Pancreas (tissue), 10 donors: ENCODE data around the gene SUN1. TPM values are rescaled to one million over a fixed set of nuclear protein-coding genes. Genes with fewer than 3 reads are reported as not detected.
"Not testable (repeated sequence)": the region's sequence is repeated elsewhere in the genome, so short reads cannot be mapped to it uniquely, and the experiment has no call there.

Experiments
- ATAC-seq, 4 donors: fragments of 200-7000 bp; cut with Tn5 transposase; one replicate each; pipeline versions ENCODE4 v1.8.0 to v1.9.1; 2020; ENCODE audit warnings: mild to moderate bottlenecking in 4 of 4, moderate library complexity in 4 of 4
- DNase-seq, 6 donors: peaks; one replicate each; pipeline ENCODE4 v3.0.0-alpha.2; 2020
- FAIRE-seq: peaks from 2 replicates; lab custom pipeline; 2012; peaks lifted over from hg19 to GRCh38; lab: Jason Lieb, UNC
- H3K27ac ChIP-seq, 4 donors: fragments of 200-600 bp; sonication (generic); 1 replicate in 3 of 4; 2 replicates in 1 of 4; pipeline versions ENCODE4 v1.5.0 to v1.8.0; 2020
- H3K27me3 ChIP-seq, 4 donors: fragments of 200-600 bp; one replicate each; pipeline ENCODE4 v1.8.0; 2021
- H3K36me3 ChIP-seq, 3 donors: fragments of 200-600 bp; sonication (generic) in 1 of 3; one replicate each; pipeline versions ENCODE4 v1.5.0 to v1.8.0; 2020 to 2021
- H3K4me1 ChIP-seq, 3 donors: fragments of 200-600 bp; one replicate each; pipeline ENCODE4 v1.8.0; 2021
- H3K4me3 ChIP-seq, 4 donors: fragments of 200-600 bp; sonication (generic) in 2 of 4; one replicate each; pipeline versions ENCODE4 v1.5.0 to v1.8.0; 2020 to 2021
- H3K9me3 ChIP-seq, 4 donors: fragments of 200-600 bp; one replicate each; pipeline ENCODE4 v1.8.0; 2021
- WGBS, 2 donors: extraction: QIAGEN DNeasy Blood & Tissue Kit; methylation state at CpG; one replicate each; pipeline ENCODE4 v1.1.7; 2013; 5-methylcytosine and 5-hydroxymethylcytosine counted together
- intact Hi-C, 3 donors: fragments of 100-400 bp; cut with DNase I; formaldehyde crosslinking; loops; one replicate each; pipeline versions ENCODE4 v1.11.1 to v1.14.2; 2022
- polyA plus RNA-seq, 2 donors: library from polyadenylated mRNA; stranded (reverse); fragments of 200-250 nt; gene quantifications; one replicate each; pipeline ENCODE4 v1.2.3, GENCODE V29; 2013
- total RNA-seq, 6 donors: library from RNA; stranded (reverse); fragmentation: NEBNext Ultra II Directional in 4 of 6; extraction: Animal tissue kit (Norgen Biotek cat#: 25700) in 4 of 6; gene quantifications; one replicate each; pipeline versions ENCODE4 v1.2.1 to v1.2.4, GENCODE V29; 2021 to 2023
- TF ChIP-seq, protein P1 (sequence below), 4 donors: fragments of 200-600 bp; sonication (generic) in 3 of 4; IDR thresholded peaks; one replicate each; pipeline versions ENCODE4 v1.5.0 to v1.8.0; 2021; ENCODE audit warnings: antibody characterized with exemption in 4 of 4
- donor health status: healthy with polysubstance abuse.
- donor health status: DM: no; HTN: no; CAD: no; lungs with moderate emphysema.
- donor health status: DM: no; HTN: no; CAD: no.
- donor health status: control.
- donor health status: control.
- donor health status: Bipolar disorder and iron deficiency.
- donor health status: DM: yes; HTN: yes; CAD: no.
- donor health status: DM: no; HTN: no; CAD: no.
- donor health status: DM: no; HTN: no; CAD: no.
- donor health status: DM: yes; HTN: yes; CAD: no.

The SUN1 gene
- total and polyA plus RNA-seq, 8 donors = 42.6 to 93.2 (median 55.9) TPM

DNA sequence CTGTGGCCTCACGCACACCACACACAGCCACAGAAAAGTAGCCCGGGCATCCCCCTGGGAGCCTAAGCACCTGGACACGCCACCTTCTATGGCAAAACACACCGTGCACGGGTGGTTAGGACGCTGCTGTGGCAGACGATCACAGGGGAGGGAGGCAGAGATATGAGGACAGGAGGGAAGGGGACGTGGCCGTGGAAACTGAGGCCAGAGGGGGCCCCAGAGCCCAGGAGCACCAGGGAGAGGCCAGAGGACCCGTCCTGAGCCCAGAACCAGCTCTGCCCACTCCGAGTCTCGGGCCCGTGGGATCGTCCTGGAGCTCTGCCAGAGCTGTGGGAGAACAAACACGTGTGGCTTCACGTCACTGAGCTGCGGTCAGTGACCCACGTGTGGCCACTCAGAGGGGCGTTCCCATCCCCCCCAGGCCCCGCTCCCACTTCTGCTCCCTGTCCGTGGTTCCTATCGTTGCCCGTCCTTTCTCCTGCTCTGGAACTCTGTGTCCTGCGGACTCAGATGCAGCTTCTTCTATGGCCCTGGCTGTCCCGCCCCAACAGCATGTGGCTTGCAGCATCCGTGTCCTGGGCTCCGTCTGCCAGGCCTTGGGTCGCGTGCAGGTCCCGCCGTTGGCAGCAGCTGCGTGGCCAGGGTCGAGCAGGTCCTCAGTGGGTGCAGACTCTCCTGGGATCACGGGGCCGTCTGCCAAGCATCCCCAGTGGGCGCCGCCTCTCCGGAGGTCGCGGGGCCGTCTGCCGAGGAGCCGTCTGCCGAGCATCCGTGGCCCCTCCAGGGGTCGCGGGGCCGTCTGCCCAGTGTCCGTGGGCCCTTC, 75.1 kb downstream of the SUN1 start:
- Histone ChIP-seq H3K27ac (no peak overlapping the region), H3K9me3 (no peaks in the 10 kb centered on the region), H3K4me1 (no peaks in the 10 kb centered on the region), H3K36me3 (no peaks in the 10 kb centered on the region), H3K27me3 (no peaks in the 10 kb centered on the region), H3K4me3 (no peak overlapping the region)
- 75 to 78% methylated on average over 41 to 49 of the region's 49 CpGs for WGBS, 2 donors
- DNase-seq (peak in 2 of 6 donors; percentile 51 to 79), FAIRE-seq (no peak), ATAC-seq (no peak)
- TF ChIP-seq, protein P1, sequence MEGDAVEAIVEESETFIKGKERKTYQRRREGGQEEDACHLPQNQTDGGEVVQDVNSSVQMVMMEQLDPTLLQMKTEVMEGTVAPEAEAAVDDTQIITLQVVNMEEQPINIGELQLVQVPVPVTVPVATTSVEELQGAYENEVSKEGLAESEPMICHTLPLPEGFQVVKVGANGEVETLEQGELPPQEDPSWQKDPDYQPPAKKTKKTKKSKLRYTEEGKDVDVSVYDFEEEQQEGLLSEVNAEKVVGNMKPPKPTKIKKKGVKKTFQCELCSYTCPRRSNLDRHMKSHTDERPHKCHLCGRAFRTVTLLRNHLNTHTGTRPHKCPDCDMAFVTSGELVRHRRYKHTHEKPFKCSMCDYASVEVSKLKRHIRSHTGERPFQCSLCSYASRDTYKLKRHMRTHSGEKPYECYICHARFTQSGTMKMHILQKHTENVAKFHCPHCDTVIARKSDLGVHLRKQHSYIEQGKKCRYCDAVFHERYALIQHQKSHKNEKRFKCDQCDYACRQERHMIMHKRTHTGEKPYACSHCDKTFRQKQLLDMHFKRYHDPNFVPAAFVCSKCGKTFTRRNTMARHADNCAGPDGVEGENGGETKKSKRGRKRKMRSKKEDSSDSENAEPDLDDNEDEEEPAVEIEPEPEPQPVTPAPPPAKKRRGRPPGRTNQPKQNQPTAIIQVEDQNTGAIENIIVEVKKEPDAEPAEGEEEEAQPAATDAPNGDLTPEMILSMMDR (IDR thresholded peaks at IDR 0.05) = no peak
- intact Hi-C loops = loop anchor here in 1 of 3 donors (10.0 kb wide), 2 partner anchors 47 to 147 kb away; partner anchors contain the start of gene ADAP1

DNA sequence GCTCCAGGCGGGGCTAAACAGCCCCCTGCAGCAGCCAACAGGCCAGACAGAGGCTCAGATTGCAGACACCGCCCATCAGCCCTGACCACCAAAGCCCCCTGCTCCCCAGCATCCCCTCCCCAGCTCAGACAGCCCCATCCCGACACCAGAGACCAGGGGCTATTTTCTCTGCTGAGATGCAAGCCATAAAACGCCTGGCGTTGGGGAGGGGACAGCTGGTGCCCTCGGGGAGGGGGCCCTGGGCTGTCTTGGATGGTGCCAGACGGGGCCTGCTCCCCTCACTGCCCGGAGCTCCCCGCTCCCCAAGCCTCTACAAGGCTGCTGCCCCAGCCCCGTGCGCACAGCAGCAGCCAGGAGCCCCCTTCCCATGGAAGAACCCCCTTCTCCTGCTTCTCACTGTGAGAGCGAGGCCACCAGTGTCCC, 75.9 kb downstream of the SUN1 start:
- no peak for FAIRE-seq
- Histone ChIP-seq H3K27ac (no peak overlapping the region), H3K9me3 (no peaks in the 10 kb centered on the region), H3K4me3 (no peak overlapping the region), H3K36me3 (no peaks in the 10 kb centered on the region), H3K27me3 (no peaks in the 10 kb centered on the region), H3K4me1 (no peaks in the 10 kb centered on the region)
- DNase-seq = peak in 1 of 6 donors; percentile 65
- no peak for ATAC-seq
- intact Hi-C loops = loop anchor here in 1 of 3 donors (10.0 kb wide), 2 partner anchors 47 to 147 kb away; partner anchors contain the start of gene ADAP1
- TF ChIP-seq, protein P1 (IDR thresholded peaks at IDR 0.05) = no peak
- 84 to 85% methylated on average over 12 of the region's 12 CpGs for WGBS, 2 donors

DNA sequence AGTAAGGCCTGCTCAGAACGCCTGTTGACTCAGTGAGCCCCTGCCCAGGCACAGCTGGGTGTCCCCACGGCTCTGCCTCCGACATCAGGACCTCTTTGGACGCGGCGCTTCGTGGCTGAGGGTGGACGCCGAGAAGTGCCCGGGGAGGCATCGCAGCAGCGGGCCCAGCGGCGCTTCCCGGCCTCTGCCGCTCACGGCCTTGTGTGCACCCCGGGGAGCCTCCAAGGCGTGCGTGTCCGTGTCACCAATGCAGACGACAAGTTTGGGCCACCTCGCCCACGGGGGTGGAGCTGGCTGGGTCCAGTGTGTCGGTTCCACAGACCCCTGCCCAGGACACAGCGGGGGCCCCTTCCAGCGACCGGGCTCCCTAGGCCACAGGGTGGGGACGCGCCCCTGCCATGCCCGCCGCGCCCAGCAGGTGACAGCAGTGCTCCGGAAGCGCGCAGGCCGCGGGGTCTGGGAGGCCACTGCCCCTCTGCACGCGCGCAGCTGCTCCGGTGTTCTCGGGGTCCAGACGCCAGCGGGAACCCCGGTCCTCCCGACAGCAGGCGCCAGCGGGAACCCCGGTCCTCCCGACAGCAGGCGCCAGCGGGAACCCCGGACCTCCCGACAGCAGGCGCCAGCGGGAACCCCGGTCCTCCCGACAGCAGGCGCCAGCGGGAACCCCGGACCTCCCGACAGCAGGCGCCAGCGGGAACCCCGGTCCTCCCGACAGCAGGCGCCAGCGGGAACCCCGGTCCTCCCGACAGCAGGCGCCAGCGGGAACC, 76.5 kb downstream of the SUN1 start:
- WGBS, 2 donors = 23 to 50% methylated on average over 29 to 64 of the region's 73 CpGs
- FAIRE-seq, H3K9me3 ChIP-seq, H3K27me3 ChIP-seq, H3K36me3 ChIP-seq, H3K4me1 ChIP-seq, H3K27ac ChIP-seq: not testable (repeated sequence)
- TF ChIP-seq, protein P1 (IDR thresholded peaks at IDR 0.05) = peak; percentile 60 to 96 (median 81)
- peak in 5 of 6 donors; percentile 41 to 90 (median 73) for DNase-seq
- peak overlapping the region in 2 of 4 donors; percentile 36 to 40 for H3K4me3 ChIP-seq
- peak; percentile 85 to 93 (median 90) for ATAC-seq
- intact Hi-C loops = loop anchor here in 1 of 3 donors (10.0 kb wide), 2 partner anchors 46 to 146 kb away; partner anchors contain the start of gene ADAP1

DNA sequence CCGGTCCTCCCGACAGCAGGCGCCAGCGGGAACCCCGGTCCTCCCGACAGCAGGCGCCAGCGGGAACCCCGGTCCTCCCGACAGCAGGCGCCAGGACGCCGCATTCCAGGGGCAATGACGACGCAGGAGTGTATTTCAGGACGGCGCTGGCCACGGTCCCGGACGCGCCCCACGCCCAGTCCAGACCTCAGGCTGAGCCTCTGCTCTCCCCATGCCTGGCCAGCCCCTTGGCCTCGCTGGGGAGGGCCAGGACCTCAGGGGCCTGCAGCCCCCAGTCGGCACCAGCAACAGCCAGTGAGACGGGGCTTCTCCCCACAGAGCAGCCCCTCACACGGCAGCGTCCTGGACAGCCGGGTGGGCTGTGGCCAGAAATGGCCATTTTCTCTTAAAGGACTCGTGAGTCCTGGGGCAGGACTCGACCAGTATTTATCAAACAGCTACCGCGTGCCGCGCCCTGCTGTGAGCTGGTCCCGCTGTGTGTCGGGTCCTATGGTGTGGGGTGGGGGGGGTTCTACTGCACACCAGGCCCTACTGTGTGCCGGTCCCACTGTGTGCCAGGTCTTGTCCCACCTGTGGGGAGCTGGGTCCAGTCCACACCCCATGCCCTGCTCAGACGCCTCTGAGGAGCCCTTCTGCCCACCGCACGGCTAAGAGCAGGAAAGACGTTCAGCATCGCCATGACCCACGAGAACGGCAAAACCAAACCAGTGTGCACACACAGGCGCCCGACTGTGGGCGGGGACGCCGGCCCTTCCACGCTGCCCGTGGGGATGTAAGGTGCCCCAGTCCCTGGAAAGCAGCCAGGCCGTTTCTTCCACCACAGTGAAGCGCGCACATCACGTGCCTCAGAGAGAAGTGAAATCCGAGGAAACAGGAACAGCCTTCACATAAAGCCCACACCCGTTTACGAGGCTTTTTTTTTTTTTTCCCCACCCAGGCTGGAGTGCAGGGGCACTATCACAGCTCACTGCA, 77.4 kb downstream of the SUN1 start:
- Histone ChIP-seq H3K4me1 (no peaks in the 10 kb centered on the region), H3K27me3 (no peaks in the 10 kb centered on the region), H3K27ac (peak overlapping the region in 1 of 4 donors; percentile 26), H3K4me3 (peak overlapping the region in 2 of 4 donors; percentile 36 to 40), H3K36me3 (no peaks in the 10 kb centered on the region), H3K9me3 (no peaks in the 10 kb centered on the region)
- no peak for FAIRE-seq
- TF ChIP-seq, protein P1 (IDR thresholded peaks at IDR 0.05) = no peak
- intact Hi-C loops = loop anchor here in 1 of 3 donors (10.0 kb wide), 2 partner anchors 45 to 145 kb away; partner anchors contain the start of gene ADAP1
- DNase-seq = peak in 3 of 6 donors; percentile 51 to 77 (median 72)
- peak; percentile 57 to 71 (median 59) for ATAC-seq
- 34 to 51% methylated on average over 47 to 57 of the region's 58 CpGs for WGBS, 2 donors
